ENCODE results near the gene UBE2E1. TPM values are rescaled to one million over a fixed set of nuclear protein-coding genes. Genes with fewer than 3 reads are reported as not detected.
"Not testable (repeated sequence)": the region's sequence is repeated elsewhere in the genome, so short reads cannot be mapped to it uniquely, and the experiment has no call there.

UBE2E1 gene
- polyA plus RNA-seq, 6 donors from 2014 or later: 8.7 to 33.7 (median 18.1) TPM

DNA sequence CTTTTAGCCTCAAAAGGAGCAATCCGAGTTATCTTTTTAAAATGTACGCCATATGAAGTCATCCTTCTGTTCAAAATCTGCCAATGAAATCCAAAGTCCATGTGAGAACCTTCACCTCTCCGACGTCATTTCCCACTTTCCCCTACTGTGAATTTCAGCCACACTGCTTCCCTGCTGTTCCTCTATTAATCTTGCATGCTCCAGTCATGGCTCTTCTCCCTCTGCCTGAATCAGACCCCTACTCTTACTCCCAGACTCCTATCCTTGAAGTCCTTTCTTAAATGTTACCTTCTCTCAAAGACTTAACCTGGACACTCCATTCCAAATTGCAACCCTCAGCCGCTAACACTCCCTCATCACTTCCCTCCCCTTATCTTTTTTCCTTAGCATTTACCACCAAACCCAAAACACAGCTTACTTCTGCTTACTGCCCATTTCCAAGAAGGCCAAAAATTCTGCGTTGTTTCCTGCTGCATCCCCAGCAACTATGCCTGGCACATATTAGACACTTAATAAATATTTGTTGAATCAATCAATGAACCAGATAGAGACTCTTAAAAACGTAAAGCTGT, 109.9 kb downstream of the UBE2E1 start:
- DNase-seq (no peak), ATAC-seq (ENCODE audit: low read depth in 2 of 2) (no peak)
- peaks cover 29 to 57% (median 45%) of the 10 kb centered on the region in 3 donors for H3K4me1 Mint-ChIP-seq
- H3K27ac Mint-ChIP-seq: peak overlapping the region in 5 of 6 donors; percentile 30 to 96 (median 67)
- H3K27me3 Mint-ChIP-seq: no peaks in the 10 kb centered on the region
- no peaks in the 10 kb centered on the region for H3K9me3 Mint-ChIP-seq
- peaks cover 3 to 26% of the 10 kb centered on the region in 2 donors for H3K36me3 Mint-ChIP-seq
- H3K4me3 Mint-ChIP-seq: peak overlapping the region; percentile 55 to 100 (median 99)

DNA sequence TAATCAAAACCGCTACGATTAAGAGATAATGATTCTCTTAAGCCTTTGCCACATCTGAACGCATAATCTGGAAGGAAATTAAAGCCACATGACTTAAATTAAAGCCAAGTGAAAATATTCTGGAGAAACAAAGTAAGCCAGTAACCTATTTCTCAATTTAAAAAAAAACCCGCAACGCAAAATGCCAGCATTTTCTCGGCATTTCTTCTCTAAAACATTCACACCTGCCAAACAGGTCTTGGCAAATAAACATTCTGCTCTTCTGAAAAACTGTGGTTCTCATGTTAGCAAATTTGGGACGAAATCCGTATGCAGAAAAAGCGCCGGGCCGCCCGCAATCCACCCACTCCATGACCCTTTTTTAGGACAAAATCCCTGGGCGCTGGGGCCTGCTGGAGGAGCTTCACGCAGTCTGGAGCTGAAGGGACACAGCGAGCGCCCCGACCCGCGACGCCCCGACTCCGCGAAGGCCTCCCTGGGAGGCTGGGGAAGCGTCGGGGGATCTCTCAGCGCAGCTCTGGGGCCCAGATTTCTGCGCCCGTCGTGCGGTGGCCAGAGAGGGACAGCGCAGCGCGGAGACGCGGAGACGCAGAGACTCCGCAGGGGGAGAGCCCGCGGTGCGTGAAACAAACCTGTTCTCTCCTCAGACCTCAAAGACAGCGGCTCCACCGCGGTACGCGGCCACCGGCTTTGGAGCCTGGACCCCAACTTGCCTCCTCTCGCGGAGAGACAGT, 110.6 kb downstream of the UBE2E1 start:
- Mint-ChIP-seq H3K27ac (peak overlapping the region; percentile 96 to 99 (median 98)), H3K27me3 (no peaks in the 10 kb centered on the region), H3K36me3 (peaks cover 0 to 27% of the 10 kb centered on the region in 2 donors), H3K4me3 (peak overlapping the region; percentile 92 to 100 (median 99)), H3K4me1 (peaks cover 28 to 62% (median 45%) of the 10 kb centered on the region in 3 donors), H3K9me3 (no peaks in the 10 kb centered on the region)
- no peak for DNase-seq
- peak; percentile 29 for ATAC-seq (ENCODE audit: low read depth in 2 of 2)

DNA sequence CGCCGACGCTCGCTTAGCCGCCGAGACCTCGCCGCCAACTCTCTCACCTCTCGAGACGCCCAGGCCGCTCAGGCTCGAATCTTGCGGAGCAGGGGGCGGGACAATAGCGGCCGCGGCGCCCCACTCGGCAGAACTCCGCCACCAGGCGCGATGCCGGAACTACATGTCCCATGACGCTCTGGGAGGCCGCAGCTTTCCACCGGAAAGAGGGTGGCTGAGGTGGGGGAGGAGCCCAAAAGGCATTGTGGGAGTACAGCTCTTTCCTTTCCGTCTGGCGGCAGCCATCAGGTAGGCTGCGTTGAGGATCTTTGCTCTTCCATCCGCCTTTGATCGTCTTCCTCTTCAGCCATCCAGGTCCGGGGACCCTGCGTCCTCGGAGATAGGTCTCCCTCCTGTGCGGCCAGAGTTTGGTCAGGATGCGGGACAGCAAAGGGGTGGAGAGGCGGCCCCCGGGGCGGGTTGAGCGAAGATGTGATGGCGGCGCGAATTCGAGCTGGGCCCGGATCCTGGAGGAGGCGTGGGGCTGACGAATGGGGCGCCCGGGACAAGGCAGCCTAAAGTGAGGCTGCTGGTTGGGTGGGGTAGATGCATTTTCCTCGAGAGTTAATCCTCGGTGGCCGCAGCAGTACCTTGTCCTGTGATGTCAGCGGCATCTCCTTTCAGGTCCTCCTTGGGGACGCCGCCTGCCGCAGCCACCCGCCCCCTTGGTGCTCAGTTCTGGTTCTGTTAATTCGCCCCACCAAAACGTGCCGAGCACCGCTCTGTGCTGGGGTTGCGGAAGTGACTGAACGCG, 111.3 kb downstream of the UBE2E1 start, which contains the start of the genes NKIRAS1 and RPL15:
Gene NKIRAS1 (minus strand): TSS at position 105 of the 793 bp plus-strand sequence. CDS start 6,086 bp downstream, outside the sequence.
Gene RPL15 (plus strand): TSS at position 247 of the 793 bp plus-strand sequence. CDS start 728 bp downstream, outside the sequence.
- Mint-ChIP-seq H3K27me3 (no peaks in the 10 kb centered on the region), H3K36me3 (peaks cover 0 to 27% of the 10 kb centered on the region in 2 donors), H3K9me3 (no peaks in the 10 kb centered on the region), H3K4me1 (peaks cover 28 to 62% (median 45%) of the 10 kb centered on the region in 3 donors), H3K4me3 (peak within 1 kb of the TSS; percentile 92 to 100 (median 99)), H3K27ac (peak within 1 kb of the TSS; percentile 96 to 99 (median 98))
- ATAC-seq (ENCODE audit: low read depth in 2 of 2) (peak; percentile 85 to 86), DNase-seq (peak; percentile 97)

DNA sequence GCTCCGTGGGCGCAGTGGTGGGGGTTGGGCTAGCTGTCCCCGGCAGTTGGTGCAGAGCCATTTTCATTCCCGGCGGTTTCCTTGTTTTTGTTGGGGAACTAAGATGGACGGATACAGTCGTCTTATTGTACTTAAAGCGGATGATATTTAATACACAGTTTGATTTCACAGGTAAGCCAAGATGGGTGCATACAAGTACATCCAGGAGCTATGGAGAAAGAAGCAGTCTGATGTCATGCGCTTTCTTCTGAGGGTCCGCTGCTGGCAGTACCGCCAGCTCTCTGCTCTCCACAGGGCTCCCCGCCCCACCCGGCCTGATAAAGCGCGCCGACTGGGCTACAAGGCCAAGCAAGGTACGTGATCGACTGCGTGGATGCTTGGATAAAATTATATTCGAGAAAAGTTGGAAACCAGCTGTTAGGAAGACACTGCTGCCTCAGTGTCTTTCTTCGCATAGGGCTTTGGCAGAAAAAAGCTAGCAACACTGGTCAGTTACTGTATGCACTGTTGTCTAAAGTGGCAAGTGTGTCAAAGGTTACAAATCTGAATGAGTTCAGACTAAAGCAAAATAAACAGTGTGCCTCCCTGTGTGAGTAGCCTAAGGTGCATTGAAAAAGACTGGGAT, 112.0 kb downstream of the UBE2E1 start:
- Mint-ChIP-seq H3K36me3 (peaks cover 0 to 27% of the 10 kb centered on the region in 2 donors), H3K4me1 (peaks cover 28 to 62% (median 45%) of the 10 kb centered on the region in 3 donors), H3K4me3 (peak overlapping the region; percentile 92 to 100 (median 99)), H3K27ac (peak overlapping the region; percentile 96 to 99 (median 98))
- not testable (repeated sequence) for DNase-seq; H3K9me3 Mint-ChIP-seq; ATAC-seq (ENCODE audit: low read depth in 2 of 2); H3K27me3 Mint-ChIP-seq

DNA sequence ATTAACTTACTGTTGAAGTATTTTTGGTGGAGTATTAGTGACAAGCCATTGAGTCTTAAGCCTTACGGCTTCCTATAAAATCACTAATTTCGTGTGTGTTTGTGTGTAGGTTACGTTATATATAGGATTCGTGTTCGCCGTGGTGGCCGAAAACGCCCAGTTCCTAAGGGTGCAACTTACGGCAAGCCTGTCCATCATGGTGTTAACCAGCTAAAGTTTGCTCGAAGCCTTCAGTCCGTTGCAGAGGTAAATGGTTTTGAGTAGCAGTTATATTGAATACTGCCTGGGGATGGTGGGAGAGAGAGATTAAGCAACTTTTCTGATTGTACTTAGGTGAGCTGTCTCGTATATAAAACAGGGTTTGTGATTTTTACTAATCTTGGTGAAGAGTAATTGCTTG, 112.6 kb downstream of the UBE2E1 start:
- not testable (repeated sequence) for DNase-seq; H3K9me3 Mint-ChIP-seq; H3K27me3 Mint-ChIP-seq; ATAC-seq (ENCODE audit: low read depth in 2 of 2)
- Mint-ChIP-seq H3K4me3 (peak overlapping the region; percentile 92 to 100 (median 99)), H3K4me1 (peaks cover 28 to 64% (median 45%) of the 10 kb centered on the region in 3 donors), H3K36me3 (peaks cover 0 to 27% of the 10 kb centered on the region in 2 donors), H3K27ac (peak overlapping the region in 5 of 6 donors; percentile 96 to 99 (median 98))

DNA sequence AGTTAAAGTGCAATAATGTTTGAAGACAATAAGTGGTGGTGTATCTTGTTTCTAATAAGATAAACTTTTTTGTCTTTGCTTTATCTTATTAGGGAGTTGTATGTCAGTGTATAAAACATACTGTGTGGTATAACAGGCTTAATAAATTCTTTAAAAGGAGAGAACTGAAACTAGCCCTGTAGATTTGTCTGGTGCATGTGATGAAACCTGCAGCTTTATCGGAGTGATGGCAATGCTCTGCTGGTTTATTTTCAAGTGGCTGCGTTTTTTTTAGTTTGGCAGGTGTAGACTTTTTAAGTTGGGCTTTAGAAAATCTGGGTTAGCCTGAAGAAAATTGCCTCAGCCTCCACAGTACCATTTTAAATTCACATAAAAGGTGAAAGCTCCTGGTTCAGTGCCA, 113.9 kb downstream of the UBE2E1 start:
- no peak for ATAC-seq (ENCODE audit: low read depth in 2 of 2)
- Mint-ChIP-seq H3K9me3 (no peaks in the 10 kb centered on the region), H3K36me3 (peaks cover 0 to 27% of the 10 kb centered on the region in 2 donors), H3K4me1 (peaks cover 34 to 61% (median 45%) of the 10 kb centered on the region in 3 donors), H3K27ac (peak overlapping the region in 5 of 6 donors; percentile 34 to 98 (median 50)), H3K27me3 (no peaks in the 10 kb centered on the region), H3K4me3 (peak overlapping the region in 6 of 8 donors; percentile 53 to 100 (median 96))
- DNase-seq: peak; percentile 36

DNA sequence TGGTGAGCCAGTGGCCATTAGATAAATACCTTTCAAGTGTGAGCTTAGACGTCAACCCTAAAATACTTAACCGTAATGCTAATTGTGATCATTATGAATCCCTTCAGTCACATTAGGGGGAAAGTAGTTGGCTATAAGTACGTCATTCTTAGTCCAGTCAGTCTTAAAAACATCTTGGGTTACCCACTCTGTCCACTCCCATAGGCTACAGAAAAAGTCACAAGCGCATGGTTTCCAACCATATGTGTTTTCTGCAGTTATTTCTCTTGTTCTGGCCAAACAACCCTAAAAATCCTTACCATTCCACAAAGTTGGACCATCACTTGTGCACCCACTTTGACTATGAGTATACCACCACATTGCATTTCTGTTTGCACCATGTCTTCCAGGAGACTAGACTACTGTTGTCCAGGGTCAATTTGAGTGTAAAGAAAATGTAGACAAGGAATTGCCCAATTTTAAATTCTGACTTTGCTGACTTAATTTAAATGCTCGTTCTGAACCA, 114.4 kb downstream of the UBE2E1 start:
- no peaks in the 10 kb centered on the region for H3K9me3 Mint-ChIP-seq
- H3K27ac Mint-ChIP-seq: peak overlapping the region in 5 of 6 donors; percentile 39 to 69 (median 50)
- DNase-seq (no peak), ATAC-seq (ENCODE audit: low read depth in 2 of 2) (no peak)
- peaks cover 0 to 27% of the 10 kb centered on the region in 2 donors for H3K36me3 Mint-ChIP-seq
- peak overlapping the region in 4 of 8 donors; percentile 6 to 100 (median 76) for H3K4me3 Mint-ChIP-seq
- no peaks in the 10 kb centered on the region for H3K27me3 Mint-ChIP-seq
- H3K4me1 Mint-ChIP-seq: peaks cover 34 to 59% (median 45%) of the 10 kb centered on the region in 3 donors

DNA sequence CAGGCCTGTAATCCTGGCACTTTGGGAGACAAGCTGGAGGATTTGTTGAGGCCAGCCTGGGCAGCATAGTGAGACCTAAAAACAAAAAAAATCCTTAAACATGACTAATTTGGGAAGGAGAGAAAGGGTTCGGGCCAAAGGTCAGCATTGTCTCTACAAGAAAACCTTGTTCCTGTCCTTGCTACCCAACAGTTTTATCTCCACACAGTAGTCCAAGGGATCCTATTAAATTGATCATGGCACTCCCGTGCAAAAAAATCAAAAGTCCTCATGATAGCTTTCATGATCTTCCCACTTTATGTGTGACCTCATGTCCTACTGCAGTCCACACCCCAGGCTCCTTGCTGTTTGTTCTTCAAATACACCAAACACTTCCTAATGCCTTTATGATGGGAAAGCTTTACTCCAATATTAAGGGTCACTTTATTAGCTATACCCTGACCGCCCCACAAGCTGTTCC, 115.3 kb downstream of the UBE2E1 start:
- Mint-ChIP-seq H3K9me3 (no peaks in the 10 kb centered on the region), H3K27me3 (no peaks in the 10 kb centered on the region), H3K36me3 (peaks cover 0 to 27% of the 10 kb centered on the region in 2 donors), H3K4me1 (peaks cover 28 to 51% (median 37%) of the 10 kb centered on the region in 3 donors), H3K27ac (peak overlapping the region; percentile 32 to 94 (median 57)), H3K4me3 (peak overlapping the region in 3 of 8 donors; percentile 8 to 65 (median 21))
- DNase-seq (no peak), ATAC-seq (ENCODE audit: low read depth in 2 of 2) (no peak)

DNA sequence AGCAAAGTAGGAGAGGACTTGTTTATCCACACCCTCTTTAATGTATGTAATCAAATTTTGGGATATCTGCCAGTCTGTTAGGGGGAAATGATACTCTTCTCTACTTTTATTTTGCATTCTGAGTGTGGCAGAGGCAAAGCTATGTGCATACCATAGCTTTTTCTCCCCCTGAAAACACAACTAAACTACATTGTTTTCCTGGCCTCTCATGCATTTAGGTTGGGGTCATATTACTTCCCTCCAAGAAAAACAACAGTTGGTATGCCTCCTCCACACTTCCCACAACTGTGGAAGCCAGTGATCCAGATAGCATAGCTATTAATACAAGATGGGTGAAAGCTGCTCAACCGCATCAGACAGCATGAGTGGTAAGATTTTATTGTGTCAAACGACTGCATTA, 118.0 kb downstream of the UBE2E1 start:
- no peak overlapping the region for H3K4me3 Mint-ChIP-seq
- H3K4me1 Mint-ChIP-seq: peaks cover 19 to 30% (median 20%) of the 10 kb centered on the region in 3 donors
- H3K27ac Mint-ChIP-seq: peak overlapping the region in 1 of 6 donors; percentile 66
- no peaks in the 10 kb centered on the region for H3K9me3 Mint-ChIP-seq
- ATAC-seq (ENCODE audit: low read depth in 2 of 2) (no peak), DNase-seq (no peak)
- peaks cover 0 to 14% of the 10 kb centered on the region in 2 donors for H3K36me3 Mint-ChIP-seq
- no peaks in the 10 kb centered on the region for H3K27me3 Mint-ChIP-seq

DNA sequence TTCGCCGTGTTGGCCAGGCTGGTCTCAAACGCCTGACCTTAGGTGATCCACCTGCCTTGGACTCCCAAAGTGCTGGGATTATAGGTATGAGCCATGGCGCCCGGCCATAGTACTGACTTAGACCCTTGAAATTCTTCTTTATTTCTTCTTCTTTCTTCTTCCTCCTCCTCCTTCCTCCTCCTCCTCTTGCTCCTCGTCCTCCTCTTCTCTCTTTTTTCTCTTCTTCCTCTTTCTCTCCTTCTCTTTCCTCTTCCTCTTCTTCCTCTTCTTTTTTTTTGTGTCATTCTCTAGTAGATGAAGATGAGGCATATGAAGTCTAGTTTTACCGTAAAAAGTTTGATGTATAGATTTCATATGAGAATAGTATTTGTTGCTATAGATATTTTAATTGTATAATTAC, 120.5 kb downstream of the UBE2E1 start:
- DNase-seq (no peak), ATAC-seq (ENCODE audit: low read depth in 2 of 2) (no peak)
- Mint-ChIP-seq H3K4me3 (peak overlapping the region in 1 of 8 donors; percentile 23), H3K27me3 (no peaks in the 10 kb centered on the region), H3K9me3 (no peaks in the 10 kb centered on the region), H3K4me1 (peaks cover 6 to 10% (median 8%) of the 10 kb centered on the region in 3 donors), H3K36me3 (no peaks in the 10 kb centered on the region), H3K27ac (peak overlapping the region in 1 of 6 donors; percentile 14)

DNA sequence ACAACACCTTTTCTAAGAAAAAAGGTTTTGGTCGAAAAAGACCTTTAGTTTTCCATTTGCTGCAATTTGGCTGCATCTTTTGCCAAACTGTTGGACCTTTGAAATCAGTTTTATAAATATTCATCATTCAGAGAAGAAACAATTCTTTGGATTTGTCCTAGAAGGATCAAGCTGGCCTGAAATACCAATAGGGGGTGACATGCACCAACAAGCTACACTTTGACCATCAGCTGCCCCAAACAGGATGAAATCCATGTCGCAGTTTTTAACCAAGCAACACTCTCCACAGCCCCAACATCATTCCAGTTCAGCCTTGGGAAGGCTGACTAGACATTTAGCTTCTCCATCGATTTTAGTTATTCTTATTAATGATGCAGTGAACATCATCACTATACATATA, 121.0 kb downstream of the UBE2E1 start:
- ATAC-seq (ENCODE audit: low read depth in 2 of 2): no peak
- H3K27ac Mint-ChIP-seq: peak overlapping the region in 1 of 6 donors; percentile 14
- no peaks in the 10 kb centered on the region for H3K27me3 Mint-ChIP-seq
- peaks cover 6 to 10% (median 9%) of the 10 kb centered on the region in 3 donors for H3K4me1 Mint-ChIP-seq
- no peak overlapping the region for H3K4me3 Mint-ChIP-seq
- no peaks in the 10 kb centered on the region for H3K36me3 Mint-ChIP-seq
- no peaks in the 10 kb centered on the region for H3K9me3 Mint-ChIP-seq
- DNase-seq: no peak

DNA sequence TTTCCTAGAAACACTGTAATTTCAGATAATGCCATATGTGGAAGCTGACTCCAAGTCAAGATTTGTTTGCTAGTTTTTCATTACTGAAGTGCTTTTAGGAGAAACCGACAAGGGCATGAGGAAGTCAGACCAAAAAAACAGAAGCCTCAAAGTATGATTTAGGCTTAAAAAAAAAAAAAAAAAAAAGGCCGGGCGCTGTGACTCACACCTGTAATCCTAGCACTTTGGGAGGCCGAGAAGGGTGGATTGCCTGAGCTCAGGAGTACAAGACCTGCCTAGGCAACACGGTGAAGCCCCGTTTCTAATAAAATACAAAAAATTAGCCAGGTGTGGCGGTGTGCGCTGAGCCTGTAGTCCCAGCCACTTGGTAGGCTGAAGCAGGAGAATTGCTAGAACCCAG, 122.8 kb downstream of the UBE2E1 start:
- Mint-ChIP-seq H3K4me3 (no peak overlapping the region), H3K27me3 (no peaks in the 10 kb centered on the region), H3K27ac (no peak overlapping the region), H3K4me1 (peaks cover 6 to 9% (median 7%) of the 10 kb centered on the region in 3 donors), H3K36me3 (no peaks in the 10 kb centered on the region), H3K9me3 (no peaks in the 10 kb centered on the region)
- DNase-seq: no peak
- no peak for ATAC-seq (ENCODE audit: low read depth in 2 of 2)

Measured in naive B cell (primary cell).